Activated T-cell treated with anti-CD3 and anti-CD28 coated beads, Interleukin-2, amount 50 U/mL, for 72 hours (primary cell): ENCODE measurements around the gene CD247. TPM values are rescaled to one million over a fixed set of nuclear protein-coding genes. Genes with fewer than 3 reads are reported as not detected.
A peak's percentile ranks its signal among the peaks of the same experiment; 100 is the strongest.

ENCODE experiments used
- ATAC-seq, 2 donors: fragments of 150-1000 bp; cut with Tn5 transposase; replicated peaks in 1 of 2; 2 replicates each; pipeline ENCODE4 v1.10.0; 2021; ENCODE audit warnings: moderate library complexity in 2 of 2, mild to moderate bottlenecking in 1 of 2
- DNase-seq, 2 donors: peaks; one replicate each; pipeline ENCODE4 v3.0.0; 2021 to 2022; ENCODE audit warnings: mixed read lengths in 1 of 2
- H3K27ac Mint-ChIP-seq: one replicate; pipeline ENCODE4 v1.8.0; 2022; ENCODE audit warnings: mild to moderate bottlenecking, moderate library complexity, mixed read lengths
- H3K27me3 Mint-ChIP-seq: one replicate; pipeline ENCODE4 v1.8.0; 2022; ENCODE audit warnings: low read depth, mixed read lengths
- H3K36me3 Mint-ChIP-seq, 2 donors: one replicate each; pipeline ENCODE4 v1.8.0; 2022; ENCODE audit warnings: mixed read lengths in 2 of 2, mild to moderate bottlenecking in 1 of 2; ENCODE audit not compliant: insufficient read depth in 2 of 2
- H3K4me1 Mint-ChIP-seq: one replicate; pipeline ENCODE4 v1.8.0; 2022; ENCODE audit warnings: low read depth, mixed read lengths
- H3K4me3 Mint-ChIP-seq, 2 donors: one replicate each; pipeline ENCODE4 v1.8.0; 2022; ENCODE audit warnings: mild to moderate bottlenecking in 2 of 2, mixed read lengths in 2 of 2, moderate library complexity in 2 of 2
- H3K9me3 Mint-ChIP-seq, 2 donors: one replicate each; pipeline ENCODE4 v1.8.0; 2022; ENCODE audit warnings: mixed read lengths in 2 of 2
- total RNA-seq, 2 donors: library from RNA; stranded (reverse); gene quantifications; one replicate each; pipeline ENCODE4 v1.2.3, GENCODE V29; 2022

CD247 gene
- total RNA-seq, 2 donors from 2014 or later = 160 to 178 TPM

- Mint-ChIP-seq H3K27me3 (no peaks in the 10 kb centered on the region), H3K9me3 (no peaks in the 10 kb centered on the region), H3K4me1 (peaks cover 26% of the 10 kb centered on the region), H3K27ac (peak overlapping the region; percentile 36), H3K4me3 (no peak overlapping the region), H3K36me3 (peaks cover 4 to 13% of the 10 kb centered on the region in 2 donors)
- DNase-seq = no peak
- no peak for ATAC-seq
Measured at GRCh38 chr1:167409183-167409582, 109.1 kb downstream of the CD247 start.

- H3K9me3 Mint-ChIP-seq = no peaks in the 10 kb centered on the region
- H3K27ac Mint-ChIP-seq = no peak overlapping the region
- DNase-seq (no peak), ATAC-seq (no peak)
- H3K4me3 Mint-ChIP-seq = no peak overlapping the region
- no peaks in the 10 kb centered on the region for H3K27me3 Mint-ChIP-seq
- H3K36me3 Mint-ChIP-seq = peaks cover 4 to 14% of the 10 kb centered on the region in 2 donors
- H3K4me1 Mint-ChIP-seq = peaks cover 23% of the 10 kb centered on the region
Measured at GRCh38 chr1:167408355-167408754, 110.0 kb downstream of the CD247 start.

GRCh38 chr1:167404908-167405307 is 113.4 kb downstream of the CD247 start:
- Mint-ChIP-seq H3K4me3 (no peak overlapping the region), H3K4me1 (no peaks in the 10 kb centered on the region), H3K36me3 (peaks cover 0 to 17% of the 10 kb centered on the region in 2 donors), H3K27ac (peak overlapping the region; percentile 1), H3K27me3 (no peaks in the 10 kb centered on the region), H3K9me3 (no peaks in the 10 kb centered on the region)
- ATAC-seq (no peak), DNase-seq (no peak)

GRCh38 chr1:167404161-167404888 is 114.0 kb downstream of the CD247 start:
- Mint-ChIP-seq H3K27ac (peak overlapping the region; percentile 1), H3K4me3 (no peak overlapping the region), H3K4me1 (no peaks in the 10 kb centered on the region), H3K9me3 (no peaks in the 10 kb centered on the region), H3K36me3 (peaks cover 0 to 17% of the 10 kb centered on the region in 2 donors), H3K27me3 (no peaks in the 10 kb centered on the region)
- no peak for ATAC-seq
- no peak for DNase-seq

- H3K27ac Mint-ChIP-seq = no peak overlapping the region
- H3K27me3 Mint-ChIP-seq = no peaks in the 10 kb centered on the region
- no peaks in the 10 kb centered on the region for H3K9me3 Mint-ChIP-seq
- no peaks in the 10 kb centered on the region for H3K4me1 Mint-ChIP-seq
- peak; percentile 42 to 55 for DNase-seq
- no peak overlapping the region for H3K4me3 Mint-ChIP-seq
- H3K36me3 Mint-ChIP-seq = peaks cover 3 to 24% of the 10 kb centered on the region in 2 donors
- ATAC-seq = peak; percentile 68 to 73
Measured at GRCh38 chr1:167401260-167401873, 117.0 kb downstream of the CD247 start.

DNA sequence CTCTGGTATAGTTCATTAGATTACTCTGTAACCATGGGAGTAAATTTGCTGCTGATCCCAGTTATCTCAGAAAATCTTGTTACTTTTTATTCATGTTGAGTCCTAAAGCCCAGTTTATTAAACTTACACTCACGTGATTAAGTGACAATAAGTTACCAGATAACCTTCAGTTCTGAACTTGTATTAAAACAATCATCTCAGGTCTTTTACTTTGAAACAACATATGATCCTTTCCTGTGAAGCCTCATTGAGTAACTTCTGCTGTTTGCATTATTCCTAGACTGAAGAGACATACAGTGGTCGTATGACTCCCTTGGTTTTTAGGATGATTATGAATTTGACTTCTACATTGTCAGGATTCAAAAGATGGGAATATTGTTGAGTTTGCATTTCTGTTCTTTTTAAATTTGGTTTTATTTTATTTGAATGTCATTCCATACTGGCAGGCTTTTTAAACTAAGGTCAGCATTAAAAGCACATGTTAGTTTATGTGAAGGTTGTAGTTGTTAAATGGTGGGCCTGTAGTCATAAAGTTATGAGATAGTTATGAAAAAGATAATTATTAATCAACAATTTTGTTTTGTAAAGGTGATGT is 117.9 kb downstream of the CD247 start:
- Mint-ChIP-seq H3K27me3 (no peaks in the 10 kb centered on the region), H3K27ac (no peak overlapping the region), H3K4me1 (no peaks in the 10 kb centered on the region), H3K9me3 (no peaks in the 10 kb centered on the region), H3K4me3 (no peak overlapping the region), H3K36me3 (peaks cover 3 to 22% of the 10 kb centered on the region in 2 donors)
- no peak for DNase-seq
- no peak for ATAC-seq

GRCh38 chr1:167392200-167392696 is 126.1 kb downstream of the CD247 start:
- Mint-ChIP-seq H3K4me3 (no peak overlapping the region), H3K27ac (no peak overlapping the region), H3K4me1 (no peaks in the 10 kb centered on the region), H3K36me3 (peaks cover 0 to 5% of the 10 kb centered on the region in 2 donors), H3K27me3 (no peaks in the 10 kb centered on the region), H3K9me3 (no peaks in the 10 kb centered on the region)
- no peak for ATAC-seq
- DNase-seq = no peak

DNA sequence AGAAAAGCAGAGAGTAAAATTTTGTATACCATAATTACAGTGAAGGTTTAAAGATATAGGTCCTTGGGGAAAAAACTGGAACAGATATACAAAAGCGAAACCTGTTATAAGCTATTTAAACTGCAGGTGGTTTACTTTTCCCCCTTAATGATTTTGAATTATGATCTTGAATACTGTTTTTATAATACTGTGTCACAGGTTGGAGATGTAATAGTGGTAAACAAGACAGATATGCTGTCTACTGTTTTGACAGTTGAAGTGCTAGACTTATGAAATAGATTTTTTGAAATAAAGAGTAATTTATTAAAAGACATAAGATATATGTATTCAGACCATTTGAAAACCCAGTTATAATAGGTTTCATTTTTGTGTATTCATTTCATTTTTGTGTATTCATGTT is 129.4 kb downstream of the CD247 start:
- peaks cover 0 to 11% of the 10 kb centered on the region in 2 donors for H3K36me3 Mint-ChIP-seq
- no peak overlapping the region for H3K27ac Mint-ChIP-seq
- no peaks in the 10 kb centered on the region for H3K4me1 Mint-ChIP-seq
- H3K9me3 Mint-ChIP-seq = no peaks in the 10 kb centered on the region
- no peak for DNase-seq
- ATAC-seq = no peak
- no peaks in the 10 kb centered on the region for H3K27me3 Mint-ChIP-seq
- H3K4me3 Mint-ChIP-seq = no peak overlapping the region

- H3K27ac Mint-ChIP-seq = no peak overlapping the region
- H3K4me1 Mint-ChIP-seq = no peaks in the 10 kb centered on the region
- no peaks in the 10 kb centered on the region for H3K27me3 Mint-ChIP-seq
- peaks cover 1 to 14% of the 10 kb centered on the region in 2 donors for H3K36me3 Mint-ChIP-seq
- ATAC-seq (no peak), DNase-seq (no peak)
- H3K4me3 Mint-ChIP-seq = no peak overlapping the region
- no peaks in the 10 kb centered on the region for H3K9me3 Mint-ChIP-seq
Measured at GRCh38 chr1:167387251-167387910, 130.9 kb downstream of the CD247 start.

Other genes with a start within 250 kb of the CD247 start
- 1 to 10 TPM; 7.4 to 8.3 TPM for gene CREG1, start 35.2 kb upstream of the CD247 start, total RNA-seq
- 10 to 100 TPM; 62.0 to 69.5 TPM for gene RCSD1, start 111.7 kb upstream of the CD247 start, total RNA-seq
- 10 to 100 TPM; 17.2 to 20.9 TPM for gene MPZL1, start 203.5 kb upstream of the CD247 start, total RNA-seq